Heart right ventricle (tissue), 16 donors: ENCODE results near the gene ATP11A. TPM values are rescaled to one million over a fixed set of nuclear protein-coding genes. Genes with fewer than 3 reads are reported as not detected.

Experiments used
- ATAC-seq, 8 donors: fragments of 200-7000 bp; cut with Tn5 transposase; one replicate each; pipeline ENCODE4 v1.9.1; 2020; ENCODE audit warnings: mild to moderate bottlenecking in 8 of 8, moderate library complexity in 8 of 8, moderate number of reproducible peaks in 1 of 8
- DNase-seq, 2 donors: peaks; one replicate each; pipeline ENCODE4 v3.0.0-alpha.2; 2020
- H3K27ac ChIP-seq, 10 donors: fragments of 200-600 bp; sonication (generic) in 2 of 10; one replicate each; pipeline versions ENCODE4 v1.5.0 to v1.8.0; 2020 to 2022; ENCODE audit warnings: mild to moderate bottlenecking in 3 of 10
- H3K27me3 ChIP-seq, 7 donors: fragments of 200-600 bp; one replicate each; pipeline ENCODE4 v1.8.0; 2021 to 2022; ENCODE audit warnings: mild to moderate bottlenecking in 2 of 7
- H3K36me3 ChIP-seq, 9 donors: fragments of 200-600 bp; sonication (generic) in 1 of 9; one replicate each; pipeline versions ENCODE4 v1.5.0 to v1.8.0; 2020 to 2022; ENCODE audit warnings: mild to moderate bottlenecking in 2 of 9
- H3K4me1 ChIP-seq, 9 donors: fragments of 200-600 bp; sonication (generic) in 1 of 9; one replicate each; pipeline versions ENCODE4 v1.5.0 to v1.8.0; 2020 to 2022; ENCODE audit warnings: mild to moderate bottlenecking in 4 of 9
- H3K4me3 ChIP-seq, 10 donors: fragments of 200-600 bp; sonication (generic) in 2 of 10; one replicate each; pipeline versions ENCODE4 v1.5.0 to v1.8.0; 2020 to 2022; ENCODE audit warnings: mild to moderate bottlenecking in 7 of 10, moderate library complexity in 2 of 10
- H3K9me3 ChIP-seq, 11 donors: fragments of 200-600 bp in 10 of 11; sonication (generic) in 2 of 11; one replicate each; pipeline versions ENCODE4 v1.5.0 to v1.8.0; 2013 to 2022; ENCODE audit warnings: mild to moderate bottlenecking in 2 of 11, control low read depth in 1 of 11, moderate library complexity in 1 of 11
- WGBS, 2 donors: extraction: QIAGEN DNeasy Blood & Tissue Kit; methylation state at CpG; one replicate each; pipeline ENCODE4 v1.1.7; 2013; ENCODE audit warnings: inconsistent platforms in 1 of 2; 5-methylcytosine and 5-hydroxymethylcytosine counted together
- intact Hi-C, 10 donors: fragments of 100-400 bp; cut with DNase I; formaldehyde crosslinking; loops; one replicate each; pipeline versions ENCODE4 v1.11.1 to v1.14.2; 2022
- polyA plus RNA-seq, 2 donors: library from polyadenylated mRNA; stranded (reverse); fragments of 200-250 nt; gene quantifications; one replicate each; pipeline ENCODE4 v1.2.3, GENCODE V29; 2013
- total RNA-seq, 10 donors: library from RNA; stranded (reverse); fragmentation: NEBNext Ultra II Directional in 3 of 10; extraction: Animal tissue kit (Norgen Biotek cat#: 25700) in 3 of 10; gene quantifications; one replicate each; pipeline versions ENCODE4 v1.2.1 to v1.2.4, GENCODE V29; 2021 to 2023
- TF ChIP-seq, protein P1 (sequence below), 9 donors: fragments of 200-600 bp; sonication (generic) in 2 of 9; IDR thresholded peaks; one replicate each; pipeline versions ENCODE4 v1.5.0 to v1.8.0; 2021 to 2022; ENCODE audit warnings: antibody characterized with exemption in 9 of 9, mild to moderate bottlenecking in 5 of 9, moderate library complexity in 1 of 9
- donor health status: Arrhythmogenic right ventricular cardiomyopathy.
- donor health status: ischemic (EF 13 %, LVEDD 7.1; RV severe dilation, severe dysfunction).
- donor health status: healthy with polysubstance abuse.
- donor health status: DM: no; HTN: yes; CAD: no.
- donor health status: DM: no; HTN: no; CAD: no.
- donor health status: ischemic (EF 25% LVEDD 6.9; RV normal size, moderate dysfunction).
- donor health status: ischemic (EF 25% LVEDD 5.7; RV mildly dilated, moderate dysfunction).
- donor health status: healthy.
- donor health status: DM: yes; HTN: yes; CAD: no.
- donor health status: Ischemic cardiomyopathy.
- donor health status: ischemic (EF 35%, LVEDD 5.7; RV mildly dilated, moderate dysfunction).
- donor health status: nonischemic (EF 11% LVEDD 7.7; RV severe dilation, severe dysfunction).
- donor health status: DM: yes; HTN: yes; CAD: no.
- donor health status: PGD.
- donor health status: ischemic (EF 29% LVEDD 5.4; RV normal size, mild dysfunction).
- donor health status: nonischemic (EF 23%, LVEDD 6.1; RV moderate dilation, normal function).

ATP11A gene
- total and polyA plus RNA-seq, 12 donors: 20.0 to 164 (median 107) TPM

DNA sequence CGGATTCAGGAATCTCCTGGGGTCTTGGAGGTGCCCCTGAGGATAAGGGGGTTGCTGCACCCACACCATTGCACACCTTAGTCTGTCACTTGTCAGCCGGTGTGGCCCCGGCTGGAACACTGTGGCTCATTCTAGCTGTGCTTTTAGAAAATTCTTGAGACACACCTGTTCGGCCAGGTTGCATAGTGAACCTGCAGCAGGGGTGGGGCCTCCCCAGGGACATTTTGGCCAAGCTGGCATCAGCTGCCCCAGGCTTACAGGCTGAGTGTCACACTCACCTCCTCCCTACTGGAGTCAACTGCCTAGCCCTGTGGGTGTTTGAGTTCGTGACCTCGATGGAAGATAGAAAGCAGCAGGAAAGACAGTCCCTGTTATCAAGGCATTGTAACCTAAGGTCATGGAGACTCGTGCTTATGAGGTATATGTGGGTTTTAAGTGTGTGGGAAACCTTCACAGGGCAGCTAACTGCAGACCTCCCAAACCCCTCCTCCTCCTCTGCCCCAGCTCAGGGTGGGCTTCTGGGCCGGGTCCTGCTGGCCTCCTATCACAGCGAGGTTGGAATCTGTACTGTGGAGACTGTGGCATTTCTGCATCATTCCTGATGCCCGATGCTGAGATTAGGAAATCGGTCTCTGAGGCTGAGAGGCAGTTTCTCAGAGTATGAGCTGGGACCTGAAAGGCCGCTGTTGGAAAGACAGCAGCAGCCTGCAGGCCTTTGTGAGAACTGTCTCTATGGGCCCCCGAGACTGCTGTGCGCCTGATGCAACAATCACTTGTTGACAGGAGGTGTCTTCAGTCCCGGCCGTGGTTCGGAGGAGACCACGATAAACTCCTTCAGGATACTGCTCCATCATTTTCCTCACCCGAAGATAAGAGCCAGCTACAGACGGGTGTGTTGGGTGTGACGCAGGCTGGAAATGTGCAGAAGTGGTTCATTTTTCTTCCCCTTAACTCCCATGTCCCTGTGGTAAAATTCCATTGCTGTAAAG lies 72.2 kb downstream of the ATP11A start:
- ATAC-seq (peak in 7 of 8 donors; percentile 40 to 69 (median 61)), DNase-seq (no peak)
- Histone ChIP-seq H3K27ac (peak overlapping the region in 7 of 10 donors; percentile 5 to 24 (median 10)), H3K4me1 (peaks cover 0 to 29% (median 15%) of the 10 kb centered on the region in 9 donors), H3K36me3 (peaks cover 0 to 11% (median 0%) of the 10 kb centered on the region in 9 donors), H3K9me3 (peaks cover 0 to 4% (median 0%) of the 10 kb centered on the region in 11 donors), H3K27me3 (no peaks in the 10 kb centered on the region), H3K4me3 (no peak overlapping the region)
- intact Hi-C loops: no loop called here
- TF ChIP-seq, protein P1, sequence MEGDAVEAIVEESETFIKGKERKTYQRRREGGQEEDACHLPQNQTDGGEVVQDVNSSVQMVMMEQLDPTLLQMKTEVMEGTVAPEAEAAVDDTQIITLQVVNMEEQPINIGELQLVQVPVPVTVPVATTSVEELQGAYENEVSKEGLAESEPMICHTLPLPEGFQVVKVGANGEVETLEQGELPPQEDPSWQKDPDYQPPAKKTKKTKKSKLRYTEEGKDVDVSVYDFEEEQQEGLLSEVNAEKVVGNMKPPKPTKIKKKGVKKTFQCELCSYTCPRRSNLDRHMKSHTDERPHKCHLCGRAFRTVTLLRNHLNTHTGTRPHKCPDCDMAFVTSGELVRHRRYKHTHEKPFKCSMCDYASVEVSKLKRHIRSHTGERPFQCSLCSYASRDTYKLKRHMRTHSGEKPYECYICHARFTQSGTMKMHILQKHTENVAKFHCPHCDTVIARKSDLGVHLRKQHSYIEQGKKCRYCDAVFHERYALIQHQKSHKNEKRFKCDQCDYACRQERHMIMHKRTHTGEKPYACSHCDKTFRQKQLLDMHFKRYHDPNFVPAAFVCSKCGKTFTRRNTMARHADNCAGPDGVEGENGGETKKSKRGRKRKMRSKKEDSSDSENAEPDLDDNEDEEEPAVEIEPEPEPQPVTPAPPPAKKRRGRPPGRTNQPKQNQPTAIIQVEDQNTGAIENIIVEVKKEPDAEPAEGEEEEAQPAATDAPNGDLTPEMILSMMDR (IDR thresholded peaks at IDR 0.05): no peak
- WGBS, 2 donors: 48 to 60% methylated on average over 21 of the region's 21 CpGs

DNA sequence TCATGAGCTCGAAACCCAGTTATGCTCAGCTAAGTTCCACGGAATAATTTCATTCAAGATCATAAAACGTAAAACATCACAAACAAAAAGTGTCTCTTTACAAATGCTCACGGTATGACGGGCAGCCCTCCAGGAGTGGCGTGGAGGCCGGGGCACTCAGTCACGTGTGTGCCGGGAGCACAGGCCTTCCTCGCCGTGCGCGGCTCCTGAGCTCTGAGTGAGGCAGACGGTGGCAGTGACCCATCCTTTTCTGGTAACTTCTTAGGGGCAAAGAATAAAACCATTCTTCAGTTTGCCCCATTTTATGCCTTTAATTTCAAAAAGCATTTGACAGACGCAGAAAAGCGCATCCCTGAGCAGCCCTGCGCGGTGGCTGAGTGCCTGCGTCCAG lies 72.8 kb downstream of the ATP11A start:
- TF ChIP-seq, protein P1 (IDR thresholded peaks at IDR 0.05): no peak
- no peaks in the 10 kb centered on the region for H3K27me3 ChIP-seq
- peaks cover 0 to 4% (median 0%) of the 10 kb centered on the region in 11 donors for H3K9me3 ChIP-seq
- H3K36me3 ChIP-seq: peaks cover 0 to 11% (median 0%) of the 10 kb centered on the region in 9 donors
- peaks cover 0 to 29% (median 17%) of the 10 kb centered on the region in 9 donors for H3K4me1 ChIP-seq
- DNase-seq: no peak
- peak in 6 of 8 donors; percentile 3 to 75 (median 40) for ATAC-seq
- no peak overlapping the region for H3K4me3 ChIP-seq
- WGBS, 2 donors: 83 to 85% methylated on average over 19 of the region's 19 CpGs
- intact Hi-C loops: no loop called here
- peak overlapping the region in 5 of 10 donors; percentile 6 to 24 (median 10) for H3K27ac ChIP-seq

DNA sequence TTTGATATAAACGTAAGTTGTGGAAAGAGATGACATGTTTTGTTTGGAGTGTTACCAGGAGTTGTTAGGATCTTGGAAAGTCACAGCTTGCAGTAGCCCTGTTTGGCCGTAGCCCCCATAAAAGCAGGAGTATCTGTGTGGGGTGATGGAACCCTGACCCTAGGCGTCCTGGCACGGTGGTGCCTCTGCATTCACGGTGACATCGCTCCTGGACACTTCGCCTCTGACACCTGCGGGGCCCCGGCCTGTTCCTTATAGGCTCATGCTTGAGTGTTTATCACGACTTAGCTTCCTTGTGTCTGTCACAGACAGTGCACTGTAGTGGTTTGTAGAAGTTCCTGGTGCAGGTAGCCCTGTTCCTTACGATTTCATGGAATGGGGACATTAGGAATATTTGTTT lies 74.2 kb downstream of the ATP11A start:
- DNase-seq: no peak
- ATAC-seq: no peak
- Histone ChIP-seq H3K27ac (no peak overlapping the region), H3K4me3 (no peak overlapping the region), H3K9me3 (peaks cover 0 to under 1% (median 0%) of the 10 kb centered on the region in 11 donors), H3K4me1 (peaks cover under 1 to 39% (median 22%) of the 10 kb centered on the region in 9 donors), H3K27me3 (no peaks in the 10 kb centered on the region), H3K36me3 (peaks cover 0 to 11% (median 0%) of the 10 kb centered on the region in 9 donors)
- 90 to 93% methylated on average over 11 of the region's 11 CpGs for WGBS, 2 donors
- TF ChIP-seq, protein P1 (IDR thresholded peaks at IDR 0.05): no peak
- intact Hi-C loops: no loop called here

DNA sequence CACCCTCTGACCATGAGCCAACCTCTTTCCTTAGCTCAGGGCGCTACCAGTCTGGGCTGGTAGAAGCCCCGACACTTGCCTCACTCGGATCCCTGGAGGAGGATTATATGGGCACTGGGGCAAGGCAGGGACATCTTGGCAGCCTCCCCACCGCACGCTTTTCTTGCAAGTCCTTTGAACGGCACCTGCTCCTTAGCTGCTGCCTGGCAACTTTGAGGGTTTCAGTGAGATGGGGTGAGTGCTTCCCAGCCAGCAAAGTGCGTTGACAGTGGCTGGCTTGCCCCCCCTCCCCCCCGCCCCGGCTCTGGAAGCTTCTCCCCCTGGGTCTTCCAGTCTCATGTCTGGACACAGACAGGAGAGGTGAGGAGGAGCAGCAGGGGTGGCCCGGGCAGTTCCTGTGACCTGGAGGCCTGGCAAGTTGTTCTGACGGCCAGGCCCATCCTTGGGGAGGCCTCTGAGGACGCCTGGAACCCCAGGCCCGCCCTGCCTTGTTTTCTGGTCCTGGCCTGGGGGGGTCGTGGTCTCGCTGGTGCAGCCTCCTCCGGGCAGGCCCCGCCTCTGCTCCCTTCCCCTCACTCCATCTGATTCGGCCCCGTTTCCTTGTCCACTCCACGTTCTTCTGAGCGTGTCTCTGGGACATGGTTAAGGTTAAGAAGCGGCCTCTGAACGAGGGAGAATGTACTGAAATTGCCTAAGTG lies 75.2 kb downstream of the ATP11A start:
- Histone ChIP-seq H3K36me3 (peaks cover 0 to 11% (median 0%) of the 10 kb centered on the region in 9 donors), H3K27me3 (no peaks in the 10 kb centered on the region), H3K4me3 (no peak overlapping the region), H3K4me1 (peaks cover 6 to 48% (median 31%) of the 10 kb centered on the region in 9 donors), H3K9me3 (no peaks in the 10 kb centered on the region), H3K27ac (no peak overlapping the region)
- 84 to 89% methylated on average over 23 of the region's 23 CpGs for WGBS, 2 donors
- TF ChIP-seq, protein P1 (IDR thresholded peaks at IDR 0.05): no peak
- DNase-seq (no peak), ATAC-seq (no peak)
- intact Hi-C loops: no loop called here
